NCI-H2196 treated with DMSO at 0.1 percent for 48 hours (cell line): ENCODE measurements around the gene INPP4B.
A peak's percentile ranks its signal among the peaks of the same experiment; 100 is the strongest.
"Not testable (repeated sequence)": the region's sequence is repeated elsewhere in the genome, so short reads cannot be mapped to it uniquely, and the experiment has no call there.

Experiments used
- DNase-seq: peaks from one replicate; lab custom pipeline; 2025; ENCODE audit not compliant: unreplicated experiment; lab: John Stamatoyannopoulos, UW

INPP4B gene

DNA sequence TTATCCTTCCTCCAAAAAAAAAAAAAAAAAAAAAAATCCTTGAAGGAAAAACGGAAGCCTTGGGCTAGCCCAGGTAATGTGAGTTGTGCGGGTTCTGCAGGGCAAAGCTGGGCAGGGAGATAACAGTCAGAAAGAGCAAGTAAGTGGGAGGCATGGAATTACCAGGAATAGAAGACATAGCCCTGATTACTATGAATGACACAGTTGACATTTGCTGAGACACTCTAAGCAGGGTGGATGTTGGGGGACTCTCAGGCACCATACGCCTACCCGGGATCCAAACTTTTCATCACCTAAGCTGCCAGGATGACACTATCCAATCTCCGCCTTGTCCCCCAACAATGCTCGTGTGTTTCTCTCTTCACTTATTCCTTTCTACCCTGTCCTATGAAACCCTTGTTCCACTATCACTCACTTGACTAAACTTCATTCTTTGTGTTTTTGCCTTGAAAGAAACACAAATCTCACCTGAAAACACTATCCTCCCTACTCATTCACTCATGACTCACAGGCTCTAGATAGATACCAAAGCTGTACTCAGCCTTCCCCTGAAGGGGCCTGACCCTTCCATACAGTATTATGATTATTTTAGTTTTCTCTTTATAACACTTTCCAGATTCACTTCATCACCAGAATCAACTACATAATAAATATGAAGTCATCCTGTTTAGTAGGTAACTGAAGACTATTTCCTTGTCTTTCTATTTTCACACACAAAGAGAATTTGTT, 158.4 kb downstream of the INPP4B start:
- no peak for DNase-seq

DNA sequence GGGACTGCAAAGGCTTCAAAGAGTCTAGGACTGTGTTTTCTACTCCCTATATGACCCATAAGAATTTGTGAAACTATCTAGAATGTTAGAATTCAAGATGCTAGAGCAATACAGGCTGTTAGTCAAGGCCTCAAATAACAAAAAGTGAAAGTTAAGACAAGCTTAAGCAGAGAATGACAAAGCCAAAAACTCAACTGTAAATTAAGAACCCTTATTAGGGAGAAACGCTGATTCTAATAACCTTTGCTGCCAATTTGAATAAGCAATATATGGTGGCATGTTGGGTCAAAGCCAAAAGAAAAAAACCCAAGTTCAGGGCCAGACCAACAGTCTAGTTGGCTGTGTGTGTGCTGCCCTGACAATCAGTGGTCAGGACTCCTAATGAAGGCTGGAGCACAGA, 160.0 kb downstream of the INPP4B start:
- DNase-seq, result no peak

DNA sequence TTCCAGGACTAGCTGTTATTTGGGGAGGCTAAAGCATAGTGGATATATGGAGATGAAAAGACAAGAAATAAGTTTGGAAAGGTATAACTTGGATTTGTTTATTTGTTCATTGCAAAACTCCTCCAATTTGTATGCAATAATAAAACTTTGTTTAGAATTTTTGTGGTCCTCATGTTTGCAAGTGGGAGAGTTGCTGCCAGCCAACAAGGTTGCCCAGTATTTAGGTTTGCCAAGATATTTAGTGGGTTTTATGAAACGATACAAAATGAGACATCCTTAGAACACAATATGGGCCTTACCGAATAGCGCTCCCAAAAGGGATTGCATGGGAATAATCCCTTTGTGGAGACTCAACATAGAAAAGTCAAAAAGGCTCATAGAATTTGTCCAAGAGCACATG, 162.1 kb downstream of the INPP4B start:
- no peak for DNase-seq

DNA sequence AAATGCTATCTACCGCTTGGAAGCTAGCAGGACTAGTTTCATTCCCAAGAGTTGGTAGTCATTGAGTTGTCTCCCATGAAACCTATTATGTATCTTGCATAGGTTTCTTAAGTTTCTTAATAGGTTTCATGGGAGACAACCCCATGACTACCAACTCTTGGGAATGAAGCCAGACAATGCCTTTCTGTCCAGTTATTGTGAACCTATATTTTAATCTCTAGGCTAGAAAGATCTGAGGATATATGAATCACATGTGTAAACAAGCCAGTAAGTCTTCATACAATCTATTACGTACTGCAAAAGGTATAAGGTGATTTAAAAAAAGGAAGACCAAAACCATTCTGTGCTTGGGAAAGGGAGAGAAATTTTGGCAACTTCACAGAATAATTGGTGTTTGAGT, 162.6 kb downstream of the INPP4B start:
- no peak for DNase-seq

DNA sequence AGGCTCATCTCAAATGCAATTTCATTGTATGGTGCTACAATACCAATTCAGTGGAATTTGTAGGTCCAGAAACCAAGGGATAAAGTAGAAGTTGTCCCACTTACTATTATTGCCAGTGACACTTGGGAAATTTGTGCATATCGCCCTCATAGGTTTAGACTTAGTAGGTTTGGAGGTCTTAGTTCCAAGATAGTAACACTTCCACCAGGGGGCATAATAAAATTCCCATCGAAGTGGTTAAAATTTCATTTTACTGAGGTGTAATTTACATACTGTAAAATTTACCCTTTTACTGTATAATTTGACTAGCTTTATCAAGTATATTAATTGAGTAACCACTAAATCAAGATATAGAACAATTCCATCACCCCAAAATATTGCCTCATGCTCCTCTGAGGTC, 174.6 kb downstream of the INPP4B start:
- DNase-seq, result no peak

DNA sequence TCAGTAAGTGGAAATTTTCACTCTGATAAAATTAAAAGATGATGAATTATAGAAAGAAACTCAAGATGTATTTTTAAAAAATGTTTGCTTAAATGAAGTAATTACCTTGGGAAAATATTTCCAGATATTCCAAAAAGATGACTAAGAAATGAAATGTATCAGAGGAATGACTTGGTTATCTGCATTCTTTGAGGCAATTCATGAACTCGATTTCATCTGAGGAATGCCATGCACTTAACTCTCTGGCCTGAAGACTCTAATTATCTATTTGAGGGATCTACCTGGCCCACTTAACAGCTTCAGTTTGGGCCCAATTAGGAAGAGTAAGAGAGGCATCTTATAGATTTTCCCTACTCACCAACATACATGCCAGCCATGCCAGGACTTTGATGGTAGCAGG, 182.3 kb downstream of the INPP4B start:
- no peak for DNase-seq

DNA sequence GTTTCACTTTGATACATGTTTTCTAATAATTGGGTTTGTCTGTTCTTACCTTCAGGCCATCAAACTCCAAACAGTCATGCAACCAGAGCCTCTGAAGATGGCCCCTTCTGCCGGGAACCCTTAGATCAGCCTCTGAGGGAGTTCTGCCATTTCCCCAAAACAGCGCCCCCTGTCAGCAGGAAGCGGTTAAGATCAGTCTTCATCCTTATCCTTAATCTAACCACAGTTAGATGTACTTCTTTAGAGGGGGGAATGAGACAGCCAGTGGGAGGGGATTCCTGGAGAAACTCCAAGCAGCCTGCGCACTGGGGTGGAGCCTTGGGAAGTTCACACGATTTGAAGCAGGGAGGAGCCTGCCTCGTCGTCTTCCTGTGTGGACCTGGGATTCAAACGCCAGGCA, 185.4 kb downstream of the INPP4B start:
- no peak for DNase-seq

DNA sequence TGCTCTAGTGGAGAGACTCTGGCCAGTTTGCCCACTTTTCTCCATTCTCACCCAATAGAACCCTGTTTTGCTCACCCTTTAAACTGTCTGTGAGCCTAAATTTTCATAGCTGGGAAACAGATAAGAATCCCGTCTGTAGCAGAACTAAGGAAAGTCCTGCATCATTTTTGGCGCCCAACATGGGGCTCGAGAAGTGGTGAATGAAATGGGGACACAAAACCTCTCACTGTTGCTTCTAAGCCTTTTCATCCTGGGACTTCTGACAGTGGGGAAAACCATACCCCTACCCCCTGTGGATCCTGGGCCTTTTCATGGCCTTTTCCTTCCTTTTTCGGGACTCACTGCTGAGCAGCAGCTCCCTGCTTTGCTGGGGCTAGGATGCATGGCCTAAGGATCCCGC, 189.9 kb downstream of the INPP4B start:
- DNase-seq, result no peak

DNA sequence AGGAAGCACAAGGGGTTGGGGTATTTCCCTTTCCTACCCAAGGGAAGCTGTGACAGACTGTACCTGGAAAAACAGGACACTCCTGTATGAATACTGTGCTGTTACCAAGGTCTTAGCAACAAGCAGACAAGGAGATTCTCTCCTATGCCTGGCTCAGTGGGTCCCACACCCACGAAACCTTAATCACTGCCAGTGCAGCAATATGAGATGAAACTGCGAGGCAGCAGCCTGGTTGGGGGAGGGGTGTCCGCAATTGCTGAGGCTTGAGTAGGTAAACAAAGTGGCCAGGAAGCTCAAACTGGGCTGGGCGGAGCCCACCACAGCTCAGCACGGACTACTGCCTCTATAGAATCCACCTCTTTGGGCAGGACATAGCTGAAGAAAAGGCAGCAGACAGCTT, 197.7 kb downstream of the INPP4B start:
- DNase-seq, result no peak

DNA sequence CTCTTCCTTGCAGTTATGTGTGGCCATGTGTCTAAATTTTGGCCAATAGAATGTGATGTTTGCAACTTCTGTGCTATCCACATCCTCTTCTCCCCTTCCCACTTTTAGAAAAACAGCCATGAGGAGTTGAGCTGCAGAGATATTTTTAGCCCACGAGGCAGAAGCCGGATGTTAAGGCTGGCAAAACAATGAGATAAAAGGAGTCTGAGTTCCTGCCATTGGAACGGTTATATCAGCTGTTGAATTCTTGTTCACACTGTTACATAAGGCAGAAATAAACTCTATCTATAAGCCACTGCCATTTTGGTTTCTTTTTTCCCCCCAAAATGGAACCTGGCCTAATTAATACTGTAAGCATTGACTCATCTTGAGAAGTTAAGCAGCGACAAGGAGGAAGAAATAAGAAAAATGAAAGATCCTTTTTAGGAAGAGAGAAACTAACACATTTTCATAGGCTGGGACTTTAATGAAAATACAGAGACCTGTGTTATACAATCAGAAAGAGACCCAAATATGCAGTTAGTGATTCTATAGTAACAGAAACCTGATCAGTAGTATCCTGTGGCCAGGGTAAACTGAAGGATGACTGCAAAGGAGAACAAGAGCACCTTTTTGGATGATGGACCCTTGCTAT, 200.5 kb downstream of the INPP4B start:
- DNase-seq, result no peak

DNA sequence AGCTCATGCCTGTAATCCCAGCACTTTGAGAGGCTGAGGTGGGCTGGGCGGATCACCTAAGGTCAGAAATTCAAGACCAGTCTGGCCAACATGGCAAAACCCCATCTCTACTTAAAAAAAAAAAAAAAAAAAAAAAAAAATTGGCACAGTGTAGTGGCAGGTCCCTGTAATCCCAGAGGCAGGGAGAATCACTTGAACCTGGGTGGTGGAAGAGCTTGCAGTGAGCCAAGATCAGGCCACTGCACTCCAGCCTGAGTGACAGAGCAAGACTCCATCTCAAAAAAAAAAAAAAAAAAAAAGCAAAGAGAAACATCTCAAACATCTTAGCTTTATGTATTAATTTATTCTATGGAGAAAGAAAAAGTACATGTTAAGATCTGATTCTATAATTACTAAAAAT, 201.5 kb downstream of the INPP4B start:
- DNase-seq, result not testable (repeated sequence)

DNA sequence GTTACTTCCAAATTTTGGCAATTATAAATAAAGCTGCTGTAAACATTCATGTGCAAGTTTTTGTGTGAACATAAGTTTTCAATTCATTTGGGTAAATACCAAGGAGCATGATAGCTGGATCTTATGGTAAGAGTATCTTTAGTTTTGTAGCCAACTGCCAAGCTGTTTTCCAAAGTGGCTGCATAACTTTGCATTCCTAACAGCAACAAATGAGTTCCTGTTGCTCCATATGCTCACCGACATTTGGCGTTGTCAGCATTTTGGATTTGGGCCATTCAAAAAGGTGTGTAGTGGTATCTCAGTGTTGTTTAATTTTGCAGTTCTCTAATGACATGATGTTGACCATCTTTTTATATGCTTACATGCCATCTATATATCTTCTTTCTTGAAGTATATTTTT, 208.5 kb downstream of the INPP4B start:
- DNase-seq, result no peak

DNA sequence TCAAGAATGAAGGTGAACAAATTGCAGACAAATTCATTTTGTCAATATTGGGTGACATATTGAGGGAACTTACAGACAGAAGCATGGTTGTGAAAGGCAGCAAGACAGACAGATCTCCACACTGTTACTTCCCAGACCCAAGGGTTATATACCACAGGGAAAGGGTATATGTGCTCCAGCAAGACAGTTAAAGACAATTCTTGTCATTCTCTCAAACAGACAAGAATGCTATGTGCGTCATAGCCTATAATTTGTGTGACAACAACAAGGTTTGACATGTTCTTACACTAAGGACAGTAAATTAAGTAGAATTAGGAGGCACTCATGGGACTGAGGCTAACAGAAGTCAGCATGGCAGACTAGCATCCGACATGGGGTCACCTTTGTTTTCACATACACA, 214.3 kb downstream of the INPP4B start:
- DNase-seq, result no peak

DNA sequence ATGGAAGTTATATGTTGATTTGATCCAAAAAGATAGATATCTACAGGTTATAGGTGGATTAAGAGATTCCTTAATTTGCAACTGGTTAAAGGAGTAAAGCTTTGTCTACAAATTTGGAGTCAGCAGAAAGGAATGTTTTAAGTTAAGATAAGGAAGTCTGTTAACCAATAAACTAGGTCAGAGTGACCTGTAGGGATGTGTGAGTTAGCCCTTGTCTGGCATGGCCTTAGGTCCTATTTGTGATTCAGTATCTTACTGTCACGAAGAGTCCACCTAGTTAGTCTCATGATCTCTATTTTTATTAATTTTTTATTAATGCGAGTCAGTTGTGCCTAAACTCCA, 230.8 kb downstream of the INPP4B start:
- DNase-seq, result no peak

DNA sequence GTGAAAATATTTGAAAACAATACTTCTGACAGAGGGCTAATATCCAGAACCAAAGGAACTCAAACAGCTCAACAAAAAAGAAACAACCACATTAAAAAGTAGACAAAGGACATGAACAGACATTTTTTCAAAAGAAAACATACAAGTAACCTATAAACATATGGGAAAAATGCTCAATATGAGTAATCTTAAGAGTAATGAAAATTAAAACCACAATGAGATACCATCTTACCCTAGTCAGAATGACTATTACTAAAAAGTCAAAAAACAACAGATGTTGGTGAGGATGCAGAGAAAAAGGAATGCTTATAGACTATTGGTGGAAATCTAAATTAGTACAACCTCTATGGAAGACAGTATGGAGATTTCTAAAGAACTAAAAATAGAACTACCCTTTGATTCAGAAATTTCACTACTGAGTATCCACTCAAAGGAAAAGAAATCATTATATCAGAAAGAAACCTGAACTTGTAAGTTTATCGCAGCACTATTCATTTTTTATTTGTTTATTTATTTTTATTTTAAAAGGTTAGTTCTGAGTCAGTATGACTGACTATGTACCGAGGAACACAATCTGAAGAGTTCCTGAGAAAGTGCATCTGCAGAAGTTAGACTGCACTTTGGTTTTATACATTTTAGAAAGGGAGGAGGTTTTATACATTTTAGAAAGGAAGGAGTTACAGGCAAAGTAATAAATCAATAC, 231.3 kb downstream of the INPP4B start:
- DNase-seq, result no peak

DNA sequence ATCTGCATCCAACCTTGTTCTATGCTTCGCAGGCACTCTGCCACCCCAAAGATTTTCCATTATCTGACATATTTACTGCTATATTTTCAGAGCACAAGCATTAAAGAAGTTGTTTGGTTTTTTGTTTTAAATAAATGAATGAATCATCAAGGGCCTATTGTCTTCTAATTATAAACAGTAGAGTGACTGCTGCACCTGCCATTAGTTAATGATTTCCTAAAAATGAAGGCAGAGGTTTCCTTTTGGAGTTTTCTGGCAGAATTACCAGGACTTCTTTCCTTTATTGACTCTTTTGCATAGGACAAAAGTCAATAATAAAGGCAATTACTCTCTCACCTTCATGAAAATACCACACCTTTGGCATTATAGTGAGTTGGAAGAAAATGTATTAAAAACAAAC, 238.1 kb downstream of the INPP4B start:
- DNase-seq, result no peak

DNA sequence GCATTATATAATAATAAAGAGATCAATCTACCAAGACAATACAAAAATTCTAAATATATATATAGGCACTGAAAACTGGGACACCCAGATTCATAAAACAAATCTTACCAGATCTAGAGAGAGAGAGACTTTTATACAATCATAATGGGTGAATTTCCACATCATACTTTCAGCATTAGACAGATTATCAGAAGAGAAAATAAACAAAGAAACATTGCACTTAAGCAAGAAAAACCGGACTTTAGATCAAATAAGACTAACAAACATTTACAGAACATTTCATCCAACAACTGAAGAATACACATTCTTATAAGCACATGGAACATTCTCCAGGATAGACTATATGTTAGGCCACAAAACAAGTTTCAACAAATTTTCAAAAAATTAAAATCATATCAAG, 245.1 kb downstream of the INPP4B start:
- DNase-seq, result no peak

DNA sequence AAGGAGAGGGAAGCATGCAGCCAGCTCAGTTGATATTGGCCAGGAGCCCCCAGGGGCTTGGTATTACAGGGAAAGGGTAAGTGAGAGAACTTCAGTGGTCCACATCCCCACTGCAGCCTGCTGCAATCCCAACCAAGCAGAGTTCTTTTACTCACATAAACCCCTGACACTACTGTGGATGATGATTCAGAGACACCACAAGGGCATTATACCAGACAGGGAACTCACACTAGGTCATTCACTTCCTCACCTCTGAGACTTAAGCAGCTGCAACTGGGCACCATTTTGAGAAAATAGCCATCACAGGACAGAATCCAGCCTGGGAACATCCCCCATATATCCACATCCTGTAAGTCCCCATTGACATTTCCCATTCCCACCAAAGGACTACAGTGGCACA, 248.0 kb downstream of the INPP4B start:
- no peak for DNase-seq

DNA sequence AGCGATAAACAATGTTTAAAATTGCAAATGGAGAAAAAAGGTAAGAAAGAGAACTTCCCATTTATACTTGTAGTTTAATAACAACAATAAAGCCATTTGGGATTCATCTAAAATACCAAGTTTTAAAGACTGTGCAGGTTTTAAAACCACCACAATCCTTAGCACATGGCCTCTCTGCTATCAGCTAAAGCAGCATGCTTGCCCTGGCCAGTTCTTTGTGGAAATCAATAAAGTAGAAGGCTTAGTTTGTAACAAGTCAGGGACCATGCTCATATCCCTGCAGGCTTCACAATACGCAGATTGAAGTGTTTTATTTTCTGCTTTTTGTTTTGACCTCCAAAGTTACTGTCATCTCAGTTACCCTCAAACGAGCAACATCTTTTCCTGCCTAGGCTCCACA, 249.5 kb downstream of the INPP4B start:
- DNase-seq, result no peak

DNA sequence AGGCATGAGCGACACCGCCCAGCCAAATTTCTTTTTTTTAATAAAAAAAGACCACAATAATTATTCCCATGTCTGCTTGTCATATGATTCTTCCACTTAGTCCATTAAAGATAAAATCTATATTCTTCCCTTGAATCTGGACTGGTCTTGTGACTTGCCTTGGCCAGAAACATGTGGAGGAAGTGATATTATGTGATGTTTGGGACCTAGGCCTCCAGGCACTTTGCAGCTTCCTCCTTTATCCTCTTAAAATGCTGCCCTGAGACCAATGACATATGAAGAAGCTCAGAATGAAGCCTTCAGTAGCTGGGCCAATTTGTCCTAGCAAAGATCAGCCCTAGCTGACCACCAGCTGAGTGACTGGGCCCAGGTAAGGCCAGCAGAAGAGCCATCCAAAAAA, 250.0 kb downstream of the INPP4B start:
- DNase-seq, result no peak

DNA sequence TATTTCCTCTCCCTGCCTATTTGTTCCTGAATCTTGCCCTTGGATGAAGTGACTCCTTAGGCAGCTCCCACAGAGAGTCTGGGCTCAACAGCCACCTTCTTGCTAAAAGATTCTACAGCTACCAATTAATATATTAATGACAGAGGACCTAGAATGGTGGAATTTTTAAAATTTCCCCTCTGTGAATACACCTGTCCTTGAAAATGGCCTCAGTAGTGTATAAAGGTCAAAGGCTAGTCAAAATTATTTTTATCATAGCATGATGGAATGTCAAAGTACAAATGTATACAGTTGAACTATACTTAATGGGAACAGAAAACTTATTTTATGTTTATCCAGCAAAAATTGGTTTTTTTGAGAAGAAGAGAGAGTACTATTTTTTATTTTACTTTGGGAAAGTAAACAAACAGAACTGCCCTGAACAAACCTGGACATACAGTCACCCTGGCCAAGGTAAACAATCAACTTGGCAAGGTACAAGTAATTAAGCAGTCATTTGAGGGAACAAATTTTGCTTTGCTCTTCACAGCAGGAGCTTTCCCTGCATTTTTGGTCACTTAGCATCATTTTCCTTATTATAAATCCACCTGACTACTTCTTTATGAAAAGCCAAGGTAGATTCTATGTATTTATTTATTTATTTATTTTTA, 250.8 kb downstream of the INPP4B start:
- peak; percentile 3 for DNase-seq

DNA sequence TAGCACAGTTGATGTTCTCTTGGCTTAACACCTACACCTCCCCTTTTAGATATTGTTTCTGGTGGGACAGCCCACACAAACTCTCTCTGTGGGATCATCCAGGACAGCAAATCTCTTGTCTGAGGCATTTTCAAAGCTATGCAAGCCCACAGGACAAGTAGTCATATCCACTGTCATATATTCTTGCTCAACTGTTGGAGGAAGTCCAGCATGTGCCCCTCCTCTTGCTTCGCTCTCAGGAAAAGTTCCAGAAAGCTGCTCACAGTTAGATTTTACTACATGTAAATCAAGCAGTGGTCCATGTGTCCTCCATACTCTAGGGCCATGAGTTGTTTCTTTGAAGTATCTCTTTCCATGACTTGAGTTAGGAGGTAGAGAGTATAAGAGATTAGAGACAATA, 260.7 kb downstream of the INPP4B start:
- DNase-seq, result no peak
